HG03135 (cell line): ENCODE data around the gene ABCC5.
"Not testable (repeated sequence)": the region's sequence is repeated elsewhere in the genome, so short reads cannot be mapped to it uniquely, and the experiment has no call there.

Experiments used
- ATAC-seq: cut with Tn5 transposase; IDR thresholded peaks from one replicate; pipeline ENCODE4 v1.9.1; 2021; ENCODE audit warnings: mild to moderate bottlenecking, moderate library complexity; ENCODE audit not compliant: unreplicated experiment

The ABCC5 gene

DNA sequence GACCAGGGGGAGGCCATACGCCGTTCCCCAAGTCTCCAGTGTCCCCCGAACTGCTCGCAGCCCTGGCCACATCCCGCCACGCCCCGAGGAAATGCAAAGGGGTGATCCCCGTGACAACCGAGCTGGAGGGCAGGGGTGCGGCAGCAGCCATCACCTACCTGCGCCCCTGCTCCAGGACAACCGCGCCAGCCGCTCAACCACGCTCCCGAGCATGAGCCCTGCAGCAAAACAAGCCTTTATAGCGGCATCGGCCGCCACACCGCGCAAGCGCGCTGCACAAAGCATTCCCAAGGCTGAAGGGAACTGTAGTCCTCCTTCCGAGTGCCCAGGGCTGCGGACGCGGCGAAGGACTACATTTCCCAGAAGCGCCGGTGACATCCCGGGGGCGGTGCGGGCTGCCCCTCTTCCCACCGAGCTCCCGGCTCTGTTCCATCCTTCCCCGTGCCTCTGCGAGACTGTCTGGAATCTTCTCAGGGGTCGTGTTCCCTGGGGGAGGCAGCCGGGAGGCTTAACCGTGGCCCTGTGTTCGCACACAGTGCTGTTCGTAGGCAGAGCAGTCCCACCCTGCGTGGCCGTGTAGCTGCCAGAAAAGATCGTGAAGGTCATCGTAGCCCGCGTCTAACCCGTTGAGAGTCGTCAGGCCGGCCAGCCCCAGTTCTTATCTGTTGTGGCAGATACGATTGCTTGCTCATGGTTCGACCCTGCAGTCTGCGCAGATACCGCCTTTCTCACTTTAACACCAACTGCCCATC lies at the start of gene ABCC5:
TSS of gene ABCC5 (minus strand) at position 213 of the 752 bp plus-strand sequence. CDS start 3,492 bp downstream, outside the sequence.
- peak; percentile 95 for ATAC-seq

GRCh38 chr3:184066211-184066610 lies 48.5 kb upstream of the ABCC5 start:
- ATAC-seq: no peak

- no peak for ATAC-seq
Observed at GRCh38 chr3:184062637-184063036, 45.0 kb upstream of the ABCC5 start.

- ATAC-seq: no peak
Observed at GRCh38 chr3:184059424-184059823, 41.7 kb upstream of the ABCC5 start.

- no peak for ATAC-seq
Observed at GRCh38 chr3:184058029-184058428, 40.3 kb upstream of the ABCC5 start.

- no peak for ATAC-seq
Observed at GRCh38 chr3:184052767-184053166, 35.1 kb upstream of the ABCC5 start, which contains the start of gene HTR3C. TSS of gene HTR3C (plus strand) at chr3:184053047. CDS start at chr3:184053081, 34 bp downstream.

GRCh38 chr3:184050217-184050847 lies 32.6 kb upstream of the ABCC5 start:
- ATAC-seq: no peak

DNA sequence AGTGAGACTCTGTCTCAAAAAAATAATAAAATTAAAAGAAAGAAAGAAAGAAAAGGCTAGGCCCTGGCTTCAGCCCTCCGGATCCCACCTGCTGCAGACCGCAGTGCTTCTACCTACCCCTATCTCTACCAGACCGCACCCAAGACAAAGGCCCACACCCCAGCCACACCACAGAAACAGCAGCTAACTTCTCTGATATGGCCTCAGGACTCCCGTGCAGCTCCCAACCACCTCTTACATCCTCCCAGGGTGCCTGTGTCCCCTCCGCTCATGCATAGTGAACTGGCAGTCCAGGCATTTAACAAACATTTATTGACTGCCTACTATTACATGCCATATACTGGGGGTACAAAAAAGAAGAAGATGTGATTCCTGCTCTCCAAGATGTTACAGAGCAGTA lies 28.3 kb upstream of the ABCC5 start:
- ATAC-seq: no peak

GRCh38 chr3:184042617-184043016 lies 24.9 kb upstream of the ABCC5 start:
- ATAC-seq: no peak

DNA sequence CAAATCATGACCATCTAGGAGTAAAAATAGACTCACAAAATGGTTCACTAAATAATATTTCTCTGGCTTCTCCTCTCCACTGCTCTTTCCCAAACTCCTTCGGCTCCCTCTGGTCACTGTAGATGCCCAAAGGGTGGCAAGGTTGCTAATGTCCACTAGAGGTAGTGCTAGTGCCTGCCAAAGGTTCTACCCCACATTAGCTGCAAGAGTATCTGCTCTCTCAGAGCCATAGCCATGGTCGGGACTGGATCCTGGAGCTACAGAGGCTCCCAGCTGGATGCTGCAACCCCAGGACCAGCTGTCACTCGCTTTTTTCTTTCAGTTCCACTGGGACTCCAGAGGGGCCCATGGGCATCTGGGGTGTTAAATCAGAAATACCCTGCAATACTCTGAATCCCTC lies 22.3 kb upstream of the ABCC5 start:
- ATAC-seq: no peak

- no peak for ATAC-seq
Observed at GRCh38 chr3:184039414-184039813, 21.7 kb upstream of the ABCC5 start.

- not testable (repeated sequence) for ATAC-seq
Observed at GRCh38 chr3:184038307-184038706, 20.6 kb upstream of the ABCC5 start.

- ATAC-seq: no peak
Observed at GRCh38 chr3:184037816-184038215, 20.1 kb upstream of the ABCC5 start.

DNA sequence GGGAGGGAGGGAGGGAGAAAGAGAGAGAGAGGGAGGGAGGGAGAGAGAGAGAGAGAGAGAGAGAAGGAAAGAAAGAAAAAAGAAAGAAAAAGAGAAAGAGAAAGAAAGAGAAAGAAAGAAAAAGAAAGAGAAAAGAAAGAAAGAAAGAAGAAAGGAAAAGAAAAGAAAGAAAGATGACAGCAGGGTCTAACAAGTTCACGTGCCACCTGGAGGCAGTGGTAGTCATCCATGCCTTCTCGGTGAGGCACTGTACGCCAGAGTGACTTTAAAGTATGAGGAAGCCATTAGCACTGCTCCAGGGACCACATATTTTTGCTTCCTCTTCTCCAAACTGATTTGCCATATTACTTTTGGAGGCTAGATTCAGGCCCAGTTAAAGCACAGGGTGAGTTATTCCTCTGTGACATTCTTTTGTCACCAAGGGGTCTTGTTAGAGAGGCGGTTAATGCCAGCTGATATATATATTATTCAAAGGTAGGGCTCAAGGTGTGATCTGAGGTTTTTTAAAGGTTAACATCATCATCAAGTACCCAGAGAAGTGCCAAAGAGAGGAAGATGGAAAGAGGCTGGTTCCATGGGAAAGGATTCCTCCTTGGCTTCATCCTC lies 13.6 kb upstream of the ABCC5 start, which contains the start of gene HTR3D:
TSS of gene HTR3D (plus strand) at position 556 of the 606 bp plus-strand sequence. CDS start at position 556, 0 bp downstream.
- ATAC-seq: no peak

- ATAC-seq: no peak
Observed at GRCh38 chr3:184030536-184030935, 12.9 kb upstream of the ABCC5 start.

DNA sequence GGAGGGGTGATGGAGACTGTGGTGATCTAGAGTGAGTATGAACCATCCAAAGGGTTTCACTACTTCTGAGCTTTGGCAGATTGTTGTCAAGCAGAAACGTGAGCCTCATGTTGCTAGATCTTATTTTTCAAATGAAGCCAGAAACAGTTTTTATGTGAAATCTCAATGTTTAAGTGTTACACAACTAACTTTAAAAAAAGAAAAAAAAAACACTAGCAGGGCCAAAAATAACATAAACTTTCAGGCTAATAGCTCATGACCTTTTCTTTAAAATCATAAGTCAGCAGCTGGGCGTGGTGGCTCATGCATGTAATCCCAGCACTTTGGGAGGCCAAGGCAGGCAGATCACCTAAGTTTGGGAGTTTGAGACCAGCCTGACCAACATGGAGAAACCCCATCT lies 11.8 kb upstream of the ABCC5 start:
- no peak for ATAC-seq

- not testable (repeated sequence) for ATAC-seq
Observed at GRCh38 chr3:184028275-184028890, 10.7 kb upstream of the ABCC5 start.

GRCh38 chr3:184025256-184025655 lies 7.6 kb upstream of the ABCC5 start:
- ATAC-seq: not testable (repeated sequence)

DNA sequence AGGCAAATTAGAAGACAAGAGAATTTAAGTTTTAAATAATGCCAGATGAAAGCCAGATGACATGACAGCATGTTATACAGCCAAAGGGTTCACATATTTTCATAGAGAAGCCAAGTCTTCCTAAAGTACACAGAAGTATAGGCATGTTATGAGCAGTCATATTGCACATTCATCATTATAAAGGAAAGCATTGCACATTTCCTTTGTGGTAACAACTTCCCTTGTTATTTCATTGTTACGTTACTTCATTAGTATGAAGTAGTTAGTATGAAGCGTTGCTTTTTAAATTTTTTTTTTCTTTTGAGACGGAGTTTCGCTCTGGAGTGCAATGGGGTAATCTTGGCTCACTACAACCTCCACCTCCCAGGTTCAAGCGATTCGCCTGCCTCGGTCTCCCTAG lies 4.6 kb upstream of the ABCC5 start:
- ATAC-seq: no peak

DNA sequence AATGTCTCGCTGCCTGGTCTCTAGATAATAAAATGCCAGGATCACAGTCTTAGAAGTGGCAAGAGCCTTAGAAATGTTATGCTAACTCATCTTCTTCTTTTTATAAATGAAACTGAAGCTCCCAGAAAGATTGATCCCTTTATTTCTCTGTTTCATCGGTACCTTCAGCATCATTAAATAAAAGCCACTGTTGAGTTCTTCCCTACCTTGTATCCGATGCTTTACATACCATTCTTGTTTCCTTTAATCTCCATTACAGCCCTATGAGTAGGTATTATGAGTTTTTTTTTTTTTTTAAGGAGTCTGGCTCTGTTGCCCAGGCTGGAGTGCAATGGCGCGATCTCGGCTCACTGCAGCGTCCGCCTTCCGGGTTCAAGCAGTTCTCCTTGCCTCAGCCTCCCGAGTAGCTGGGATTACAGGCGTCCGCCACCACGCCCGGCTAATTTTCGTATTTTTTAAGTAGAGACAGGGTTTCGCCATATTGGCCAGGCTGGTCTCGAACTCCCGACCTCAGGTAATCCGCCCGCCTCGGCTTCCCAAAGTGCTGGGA lies 815 bp upstream of the ABCC5 start:
- ATAC-seq: no peak
